HuH-7 (cell line): ENCODE measurements around the gene WASF2.
"Not testable (repeated sequence)": the region's sequence is repeated elsewhere in the genome, so short reads cannot be mapped to it uniquely, and the experiment has no call there.

Experiments used
- DNase-seq: peaks from one replicate; pipeline ENCODE4 v3.0.0; 2011; ENCODE audit warnings: low spot score

WASF2 gene

DNA sequence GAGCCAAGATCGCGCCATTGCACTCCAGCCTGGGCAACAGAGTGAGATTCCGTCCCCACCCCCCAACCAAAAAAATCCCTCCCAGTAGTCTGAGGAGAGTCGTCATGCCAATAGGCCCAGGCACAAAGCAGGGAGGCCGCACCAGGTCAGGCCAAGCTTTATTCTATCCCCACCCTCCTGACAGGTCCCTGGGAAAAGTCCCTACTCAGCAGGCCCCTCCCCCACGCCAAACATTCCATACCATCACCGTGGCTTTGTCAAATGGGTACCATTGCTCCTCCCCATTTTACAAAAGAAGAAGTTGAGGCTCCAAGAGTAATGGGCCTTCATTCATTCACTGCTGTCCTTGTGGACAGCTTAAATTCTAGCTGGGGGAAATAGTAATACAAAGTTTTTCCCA, 92.2 kb downstream of the WASF2 start:
- DNase-seq = no peak

DNA sequence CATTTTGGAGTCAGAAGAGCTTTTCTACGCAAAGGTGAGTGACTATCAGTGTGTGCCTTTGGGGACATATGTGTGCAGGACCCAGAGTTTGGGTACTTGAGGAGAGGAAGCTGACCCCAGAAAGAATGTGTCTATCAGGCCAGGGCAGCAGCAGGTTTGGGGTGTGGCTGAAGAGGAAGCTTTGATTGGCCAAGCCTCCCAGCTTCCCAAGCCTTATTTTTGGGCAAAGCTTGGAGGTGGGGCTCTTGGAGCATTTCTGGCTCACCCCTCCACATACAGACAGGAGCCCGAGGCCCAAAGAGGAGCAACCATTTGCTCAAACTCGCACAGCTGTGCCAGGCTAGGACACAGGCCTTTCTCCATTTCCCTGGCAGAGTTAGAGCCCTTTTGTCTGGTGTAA, 92.9 kb downstream of the WASF2 start:
- no peak for DNase-seq

DNA sequence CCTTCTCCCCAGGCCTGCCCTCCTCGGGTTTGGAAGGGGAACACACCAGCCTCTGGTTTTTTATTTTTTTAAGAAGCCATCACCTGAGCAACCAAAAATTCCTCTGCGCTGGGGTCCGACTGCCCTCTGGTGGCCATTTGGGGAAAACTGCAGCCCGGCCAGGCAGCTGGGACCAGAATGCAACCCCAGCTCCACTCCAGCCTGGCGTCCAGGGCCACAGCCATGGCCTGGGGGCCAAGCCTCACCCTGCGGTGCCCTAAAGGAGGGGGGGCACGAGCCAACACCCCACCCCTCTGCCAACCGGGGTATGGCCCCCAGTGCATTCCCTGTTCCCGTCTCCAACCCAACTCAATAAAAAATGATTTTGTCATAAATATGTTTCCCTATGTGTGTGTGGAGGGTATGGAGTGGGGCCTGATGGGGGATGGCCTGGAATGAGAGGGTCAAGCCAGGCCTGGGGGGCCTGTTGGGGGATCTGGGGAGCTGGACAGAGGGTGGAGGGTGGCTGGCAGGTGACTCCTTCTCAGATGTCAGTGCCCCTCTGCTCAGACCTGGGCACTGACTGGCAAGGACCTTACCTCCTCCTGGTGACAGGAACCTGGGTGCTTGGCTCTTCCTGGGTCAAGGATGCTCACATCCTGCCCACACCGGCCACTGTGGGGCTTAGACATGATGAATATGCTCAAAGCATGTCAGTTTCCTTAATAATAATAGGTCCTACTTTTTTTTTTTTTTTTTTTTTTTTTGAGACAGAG, 94.3 kb downstream of the WASF2 start:
- DNase-seq = peak; percentile 87

GRCh38 chr1:27394925-27395324, 95.0 kb downstream of the WASF2 start:
- DNase-seq = no peak

- DNase-seq = no peak
These were observed 95.7 kb downstream of the WASF2 start for GRCh38 chr1:27394282-27394658.

DNA sequence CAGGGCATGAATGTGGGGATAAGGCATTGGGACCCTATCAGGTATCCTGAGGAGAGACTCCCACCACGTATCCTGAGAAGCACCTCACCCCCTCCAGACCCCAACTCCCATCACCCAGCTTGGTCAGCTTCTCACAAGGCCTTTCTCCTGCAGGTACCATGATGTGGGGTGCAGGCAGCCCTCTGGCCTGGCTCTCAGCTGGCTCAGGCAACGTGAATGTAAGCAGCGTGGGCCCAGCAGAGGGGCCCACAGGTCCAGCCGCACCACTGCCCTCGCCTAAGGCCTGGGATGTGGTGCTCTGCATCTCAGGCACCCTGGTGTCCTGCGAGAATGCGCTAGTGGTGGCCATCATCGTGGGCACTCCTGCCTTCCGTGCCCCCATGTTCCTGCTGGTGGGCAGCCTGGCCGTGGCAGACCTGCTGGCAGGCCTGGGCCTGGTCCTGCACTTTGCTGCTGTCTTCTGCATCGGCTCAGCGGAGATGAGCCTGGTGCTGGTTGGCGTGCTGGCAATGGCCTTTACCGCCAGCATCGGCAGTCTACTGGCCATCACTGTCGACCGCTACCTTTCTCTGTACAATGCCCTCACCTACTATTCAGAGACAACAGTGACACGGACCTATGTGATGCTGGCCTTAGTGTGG, 96.2 kb downstream of the WASF2 start:
- DNase-seq = no peak

GRCh38 chr1:27392778-27393635, 97.0 kb downstream of the WASF2 start:
- peak; percentile 74 for DNase-seq

- DNase-seq = peak; percentile 95
These were observed 97.7 kb downstream of the WASF2 start, which contains the start of gene GPR3 for GRCh38 chr1:27392096-27392777. Gene GPR3, plus strand, starts transcription at chr1:27392622. Its CDS starts 1,177 bp downstream, at chr1:27393799.

DNA sequence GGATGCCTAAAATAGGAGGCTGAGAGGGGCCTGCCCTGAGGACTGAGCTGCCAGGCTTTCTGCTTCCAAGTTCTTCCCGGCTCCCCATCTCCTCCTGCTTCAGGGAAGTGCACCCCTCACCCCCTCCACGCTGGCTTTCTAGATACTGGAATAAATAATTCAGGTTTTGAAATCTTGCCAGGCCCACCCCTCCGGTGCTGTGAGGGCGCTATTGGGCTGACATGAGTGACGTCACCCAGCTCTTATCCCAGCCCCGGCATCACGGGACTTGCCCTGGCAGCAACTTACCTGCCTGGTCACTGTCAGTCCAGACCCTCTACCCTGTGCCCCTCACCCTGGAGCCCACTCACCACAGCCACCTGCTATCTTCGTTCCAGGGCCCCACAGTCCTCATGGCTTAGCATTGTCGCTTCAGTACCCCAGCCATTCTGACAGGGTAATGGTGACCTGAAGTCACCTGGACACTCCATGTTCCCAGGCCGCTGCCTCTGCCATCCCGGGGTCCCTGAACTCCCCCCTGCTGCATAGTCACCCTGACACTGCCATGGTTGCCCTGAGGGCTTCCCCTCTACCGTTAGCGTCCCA, 98.4 kb downstream of the WASF2 start:
- no peak for DNase-seq

DNA sequence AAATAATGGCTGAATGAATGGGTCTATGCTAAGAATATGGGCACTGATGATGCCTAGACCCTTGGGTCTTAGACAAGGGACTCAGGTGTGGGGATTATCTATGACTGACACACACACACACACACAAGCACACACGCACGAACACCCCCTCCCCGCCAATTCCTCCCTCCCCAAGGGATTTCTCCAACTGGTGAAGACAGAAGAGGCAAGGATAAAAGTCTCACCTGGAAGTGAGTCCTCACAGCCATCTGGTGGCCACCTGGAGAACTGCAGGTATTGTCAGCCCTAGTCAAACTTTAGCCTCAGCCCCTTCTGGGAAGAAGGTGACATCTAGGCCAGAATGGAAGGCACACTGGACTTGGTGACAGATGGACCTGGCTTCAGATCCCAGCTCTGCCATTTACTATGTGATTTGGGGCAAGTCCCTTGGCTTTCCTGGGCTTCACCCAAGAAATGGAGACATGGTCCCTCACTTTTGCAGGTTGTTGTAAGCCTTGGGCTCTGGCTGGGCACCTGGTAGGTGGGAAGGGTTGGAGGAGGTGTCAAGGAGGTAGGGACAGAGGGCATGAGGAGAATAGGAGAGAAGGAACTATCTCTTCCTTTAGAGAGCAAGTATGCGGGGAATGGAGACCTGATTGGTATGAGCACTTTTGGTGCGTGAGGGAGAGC, 101.5 kb downstream of the WASF2 start:
- peak; percentile 84 for DNase-seq

- not testable (repeated sequence) for DNase-seq
These were observed 105.2 kb downstream of the WASF2 start for GRCh38 chr1:27384797-27385196.

DNA sequence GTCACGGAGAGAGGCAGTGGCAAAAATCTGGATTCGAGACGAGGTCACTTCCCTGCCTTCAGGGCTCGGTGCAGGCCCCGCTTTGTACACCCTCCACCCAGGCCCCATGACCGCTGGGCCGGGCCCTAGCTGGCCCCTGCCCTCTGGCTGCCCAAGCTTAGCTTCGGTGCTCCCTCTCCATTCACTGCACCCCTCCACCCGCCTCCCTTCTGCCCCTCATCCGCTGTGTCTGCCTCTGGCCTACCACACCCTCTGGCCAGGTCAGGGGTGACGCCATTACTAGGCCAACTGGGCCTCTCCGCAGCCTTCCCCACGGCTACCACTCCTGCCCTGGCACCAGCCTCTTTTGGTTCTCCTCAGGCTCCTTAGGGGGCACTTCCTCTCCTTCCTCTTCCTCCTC, 106.3 kb downstream of the WASF2 start:
- DNase-seq = no peak

- DNase-seq = no peak
These were observed 106.8 kb downstream of the WASF2 start, which contains the start of gene CD164L2 for GRCh38 chr1:27383039-27383605. Gene CD164L2, minus strand, starts transcription at chr1:27383333. Its CDS starts 94 bp downstream, at chr1:27383239.

- no peak for DNase-seq
These were observed 107.8 kb downstream of the WASF2 start for GRCh38 chr1:27381969-27382762.

- DNase-seq = no peak
These were observed 108.9 kb downstream of the WASF2 start for GRCh38 chr1:27380766-27381733.

DNA sequence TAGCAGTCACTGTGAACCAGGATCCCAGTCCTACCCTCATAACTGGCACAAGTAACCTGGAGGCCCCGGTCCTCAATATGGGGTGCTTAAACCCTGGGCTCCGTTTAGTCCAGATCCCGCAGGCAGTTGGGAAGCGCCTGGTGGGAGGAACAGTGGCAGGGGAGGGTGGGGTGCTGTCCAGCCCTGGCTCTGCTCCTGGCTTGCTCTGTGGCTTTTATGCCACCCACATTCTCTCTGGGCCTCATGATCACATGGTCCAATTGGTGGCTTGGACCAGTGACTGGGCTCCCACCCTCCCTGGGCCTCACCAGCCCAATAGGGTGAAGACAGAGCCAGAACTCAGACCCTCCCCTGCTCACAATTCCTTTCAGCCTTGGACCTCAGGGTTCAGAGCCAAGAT, 109.7 kb downstream of the WASF2 start:
- no peak for DNase-seq

DNA sequence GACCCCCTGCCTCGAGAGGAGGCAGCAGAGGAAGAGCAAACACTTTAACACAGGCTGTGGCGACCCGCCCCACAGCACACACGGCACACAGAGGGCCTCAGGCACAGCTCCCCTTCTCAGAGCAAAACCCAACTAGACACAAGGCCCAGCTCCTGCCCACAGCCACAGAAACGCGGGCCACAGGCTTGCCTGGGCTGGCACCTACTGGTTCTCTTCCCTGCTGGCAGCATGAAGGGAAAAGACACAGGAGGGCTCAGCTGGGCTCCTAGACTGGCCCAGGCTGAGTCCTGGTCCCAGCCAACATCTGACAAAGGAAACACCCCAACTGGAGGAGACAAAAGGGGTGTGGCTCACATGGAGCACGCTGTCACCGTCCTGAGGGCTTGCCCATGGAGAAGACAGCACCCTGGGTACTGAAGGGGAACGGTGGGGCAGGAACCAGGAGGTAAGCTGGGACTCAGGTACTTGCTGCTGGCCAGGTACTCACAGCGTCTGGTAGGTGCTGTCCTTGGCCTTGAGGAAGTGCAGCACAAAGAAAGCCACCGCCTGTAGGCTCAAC, 110.3 kb downstream of the WASF2 start:
- no peak for DNase-seq

DNA sequence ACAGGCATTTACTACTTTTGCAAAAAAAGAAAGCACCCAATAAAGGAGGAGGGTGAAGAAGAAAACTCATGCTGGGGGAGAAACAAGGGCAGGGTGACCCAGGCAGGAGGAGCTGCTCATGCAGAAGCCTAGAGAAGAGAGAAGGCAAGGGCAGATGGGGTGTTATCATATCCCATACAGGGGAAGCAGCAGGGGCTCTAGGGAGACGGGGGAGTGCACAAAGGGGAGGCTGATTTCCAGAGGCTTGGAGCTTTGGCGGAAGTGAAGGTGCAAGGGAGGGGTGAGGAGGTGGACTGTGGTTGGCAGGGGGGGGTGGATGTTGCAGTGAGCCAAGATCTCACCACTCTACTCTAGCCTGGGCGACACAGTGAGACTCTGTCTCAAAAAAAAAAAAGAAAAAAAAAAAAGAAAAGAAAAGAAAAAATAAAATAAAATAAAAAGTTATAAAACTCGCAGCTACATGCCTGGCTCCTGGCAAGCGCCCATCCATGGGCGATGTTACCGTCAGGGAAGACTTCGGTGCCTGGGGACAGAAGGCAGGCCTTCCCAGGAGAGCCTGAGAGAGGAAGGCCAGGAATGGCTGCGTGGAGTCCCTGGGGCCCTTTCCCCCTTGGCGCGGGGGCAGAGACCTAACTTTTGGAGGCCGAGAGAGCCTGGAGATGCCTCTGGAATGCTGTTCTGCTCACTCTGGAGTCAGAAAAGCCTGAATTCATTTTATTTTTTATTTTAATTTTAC, 112.0 kb downstream of the WASF2 start:
- DNase-seq = no peak
